ENCODE measurements around the gene MUS81. TPM values are rescaled to one million over a fixed set of nuclear protein-coding genes. Genes with fewer than 3 reads are reported as not detected.

The MUS81 gene
- total RNA-seq, 2 experiments from 2014 or later, result 54.7 to 60.2 TPM

DNA sequence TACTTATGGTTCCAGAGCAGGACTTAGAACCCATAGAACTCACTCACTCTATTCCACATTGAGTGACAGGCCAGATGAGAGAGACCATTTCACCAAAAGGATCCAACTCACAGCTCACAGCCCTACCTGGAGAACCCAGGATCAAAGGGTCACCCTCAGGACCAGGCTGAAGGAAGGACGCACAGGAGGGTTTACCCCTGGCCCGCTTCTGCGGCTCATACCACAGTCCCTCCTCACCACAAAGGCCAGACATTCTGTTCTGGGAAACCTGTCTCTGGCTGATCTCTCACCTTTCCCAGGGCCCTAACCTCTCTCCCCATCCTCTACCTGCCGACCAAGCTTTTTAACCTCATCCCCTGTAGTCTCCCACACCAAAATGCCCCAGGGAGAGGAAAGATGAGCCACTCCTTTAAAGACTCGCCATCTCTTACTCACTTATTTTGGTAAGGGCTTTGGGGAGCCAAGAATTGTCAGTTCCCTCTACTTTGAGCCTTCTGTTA lies 35.3 kb downstream of the MUS81 start:
- DNase-seq (no peak), ATAC-seq (no peak)
- CTCF ChIA-PET, result interaction anchor here (0.7 to 7.1 kb wide), 2 partner anchors 11 to 276 kb away, joined by 3 to 50 read pairs; no protein-coding TSS in a partner anchor
- no peak overlapping the region for H3K4me3 Mint-ChIP-seq
- POLR2A ChIA-PET, result interaction anchor here (0.7 to 28.1 kb wide), 7 partner anchors 19 to 66 kb away, joined by 3 to 560 read pairs (median 4); partner anchors contain the start of genes CFL1, EFEMP2, MUS81 and SART1
- H3K27me3 Mint-ChIP-seq, result no peaks in the 10 kb centered on the region
- H3K36me3 Mint-ChIP-seq (ENCODE audit: low read depth), result peaks cover 46% of the 10 kb centered on the region
- no peaks in the 10 kb centered on the region for H3K9me3 Mint-ChIP-seq
- intact Hi-C loops (cut with micrococcal nuclease), result loop anchor here (10.0 kb wide), 1 partner anchor 69 kb away; the partner anchor contains the start of gene SART1
- H3K27ac Mint-ChIP-seq, result peak overlapping the region; percentile 53
- TF ChIP-seq, protein P1, sequence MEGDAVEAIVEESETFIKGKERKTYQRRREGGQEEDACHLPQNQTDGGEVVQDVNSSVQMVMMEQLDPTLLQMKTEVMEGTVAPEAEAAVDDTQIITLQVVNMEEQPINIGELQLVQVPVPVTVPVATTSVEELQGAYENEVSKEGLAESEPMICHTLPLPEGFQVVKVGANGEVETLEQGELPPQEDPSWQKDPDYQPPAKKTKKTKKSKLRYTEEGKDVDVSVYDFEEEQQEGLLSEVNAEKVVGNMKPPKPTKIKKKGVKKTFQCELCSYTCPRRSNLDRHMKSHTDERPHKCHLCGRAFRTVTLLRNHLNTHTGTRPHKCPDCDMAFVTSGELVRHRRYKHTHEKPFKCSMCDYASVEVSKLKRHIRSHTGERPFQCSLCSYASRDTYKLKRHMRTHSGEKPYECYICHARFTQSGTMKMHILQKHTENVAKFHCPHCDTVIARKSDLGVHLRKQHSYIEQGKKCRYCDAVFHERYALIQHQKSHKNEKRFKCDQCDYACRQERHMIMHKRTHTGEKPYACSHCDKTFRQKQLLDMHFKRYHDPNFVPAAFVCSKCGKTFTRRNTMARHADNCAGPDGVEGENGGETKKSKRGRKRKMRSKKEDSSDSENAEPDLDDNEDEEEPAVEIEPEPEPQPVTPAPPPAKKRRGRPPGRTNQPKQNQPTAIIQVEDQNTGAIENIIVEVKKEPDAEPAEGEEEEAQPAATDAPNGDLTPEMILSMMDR (IDR thresholded peaks at IDR 0.05), result no peak
- H3K4me1 Mint-ChIP-seq (ENCODE audit: low read depth), result peaks cover 45% of the 10 kb centered on the region

DNA sequence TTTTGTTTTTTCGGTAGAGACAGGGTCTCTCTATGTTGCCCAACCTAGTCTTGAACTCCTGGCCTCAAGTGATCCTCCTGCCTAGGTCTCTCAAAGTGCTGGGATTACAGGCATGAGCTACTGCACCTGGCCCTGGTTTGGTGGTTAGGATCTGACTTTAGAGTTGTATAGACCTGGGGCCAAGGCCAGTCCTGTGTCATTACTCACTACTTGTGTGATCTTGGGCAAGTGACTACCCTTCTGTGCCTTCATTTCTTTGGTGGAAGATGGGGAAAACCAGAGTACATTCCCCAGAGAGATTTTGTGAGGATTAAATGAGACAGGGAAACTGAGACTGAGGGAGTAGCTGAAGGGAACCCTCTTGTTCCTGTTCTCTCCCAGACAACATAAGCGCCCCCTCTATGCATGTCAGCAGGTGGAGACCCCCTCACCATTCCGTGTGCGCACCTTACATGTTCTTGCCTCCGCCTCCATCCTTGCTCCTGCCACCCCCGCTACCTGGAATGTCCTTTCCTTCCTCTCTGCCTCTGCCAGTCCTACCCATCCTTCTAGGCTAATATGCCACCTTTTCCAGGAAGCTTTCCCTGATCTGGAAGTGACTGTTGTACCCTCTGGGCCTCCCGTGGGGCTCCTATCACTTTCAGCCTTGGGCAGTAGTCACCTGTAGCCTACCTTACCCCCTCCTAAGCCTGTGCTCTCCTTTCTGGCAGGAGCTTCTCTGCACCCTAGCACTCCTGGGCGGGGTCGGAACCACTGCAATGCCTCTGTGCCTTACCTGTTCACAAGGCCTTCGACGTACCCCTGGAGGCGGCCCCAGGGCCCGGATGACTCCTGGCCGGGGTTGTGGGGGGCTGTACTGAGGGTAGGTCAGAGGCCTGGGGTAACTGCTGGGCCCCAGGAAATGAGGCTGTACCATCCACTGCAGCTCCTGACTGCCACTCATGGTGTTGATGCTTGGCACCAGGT lies 36.1 kb downstream of the MUS81 start:
- no peak for DNase-seq
- Mint-ChIP-seq H3K4me3 (no peak overlapping the region), H3K9me3 (no peaks in the 10 kb centered on the region), H3K36me3 (ENCODE audit: low read depth) (peaks cover 46% of the 10 kb centered on the region), H3K4me1 (ENCODE audit: low read depth) (peaks cover 46% of the 10 kb centered on the region), H3K27ac (peak overlapping the region; percentile 57), H3K27me3 (no peaks in the 10 kb centered on the region)
- POLR2A ChIA-PET, result interaction anchor here (0.7 to 28.1 kb wide), 9 partner anchors 8 to 65 kb away, joined by 3 to 560 read pairs (median 4); partner anchors contain the start of genes CFL1, EFEMP2, FIBP and MUS81
- CTCF ChIA-PET, result interaction anchor here (1.2 to 7.1 kb wide), 3 partner anchors 7 to 148 kb away, joined by 3 to 50 read pairs (median 37); partner anchors contain the start of genes CCDC85B and FIBP
- TF ChIP-seq, protein P1 (IDR thresholded peaks at IDR 0.05), result no peak
- intact Hi-C loops (cut with micrococcal nuclease), result loop anchor here (10.0 kb wide), 1 partner anchor 68 kb away; the partner anchor contains the start of gene SART1
- ATAC-seq, result no peak

DNA sequence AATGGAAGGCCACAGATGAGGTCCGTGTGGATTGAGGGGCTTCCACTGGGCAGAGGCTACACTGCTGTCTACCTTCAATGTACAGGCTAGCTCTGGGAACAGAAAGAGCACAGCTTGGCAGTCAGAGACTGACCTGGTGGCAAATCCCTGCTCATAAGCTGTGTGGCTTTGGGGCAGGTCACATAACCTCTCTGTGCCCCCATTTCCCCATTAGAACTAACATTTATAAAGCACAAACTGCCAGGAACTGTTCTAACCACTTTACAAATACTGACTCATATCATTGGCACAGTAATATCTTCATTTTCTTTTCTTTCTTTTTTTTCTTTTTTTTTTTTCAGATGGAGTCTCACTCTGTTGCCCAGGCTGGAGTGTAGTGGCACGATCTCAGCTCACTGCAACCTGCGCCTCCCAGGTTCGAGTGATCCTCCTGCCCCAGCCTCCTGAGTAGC lies 36.8 kb downstream of the MUS81 start:
- Mint-ChIP-seq H3K4me3 (no peak overlapping the region), H3K9me3 (no peaks in the 10 kb centered on the region), H3K4me1 (ENCODE audit: low read depth) (peaks cover 49% of the 10 kb centered on the region), H3K27ac (peak overlapping the region; percentile 57), H3K27me3 (peaks cover under 1% of the 10 kb centered on the region), H3K36me3 (ENCODE audit: low read depth) (peaks cover 38% of the 10 kb centered on the region)
- ATAC-seq (no peak), DNase-seq (no peak)
- TF ChIP-seq, protein P1 (IDR thresholded peaks at IDR 0.05), result no peak
- CTCF ChIA-PET, result interaction anchor here (1.2 to 7.1 kb wide), 4 partner anchors 8 to 148 kb away, joined by 3 to 50 read pairs (median 22); partner anchors contain the start of genes CCDC85B and FIBP
- intact Hi-C loops (cut with micrococcal nuclease), result loop anchor here (10.0 kb wide), 1 partner anchor 68 kb away; the partner anchor contains the start of gene SART1
- POLR2A ChIA-PET, result interaction anchor here (0.6 to 28.1 kb wide), 8 partner anchors 7 to 474 kb away, joined by 3 to 560 read pairs (median 6); partner anchors contain the start of genes CCDC85B, CFL1, EFEMP2 and FIBP

DNA sequence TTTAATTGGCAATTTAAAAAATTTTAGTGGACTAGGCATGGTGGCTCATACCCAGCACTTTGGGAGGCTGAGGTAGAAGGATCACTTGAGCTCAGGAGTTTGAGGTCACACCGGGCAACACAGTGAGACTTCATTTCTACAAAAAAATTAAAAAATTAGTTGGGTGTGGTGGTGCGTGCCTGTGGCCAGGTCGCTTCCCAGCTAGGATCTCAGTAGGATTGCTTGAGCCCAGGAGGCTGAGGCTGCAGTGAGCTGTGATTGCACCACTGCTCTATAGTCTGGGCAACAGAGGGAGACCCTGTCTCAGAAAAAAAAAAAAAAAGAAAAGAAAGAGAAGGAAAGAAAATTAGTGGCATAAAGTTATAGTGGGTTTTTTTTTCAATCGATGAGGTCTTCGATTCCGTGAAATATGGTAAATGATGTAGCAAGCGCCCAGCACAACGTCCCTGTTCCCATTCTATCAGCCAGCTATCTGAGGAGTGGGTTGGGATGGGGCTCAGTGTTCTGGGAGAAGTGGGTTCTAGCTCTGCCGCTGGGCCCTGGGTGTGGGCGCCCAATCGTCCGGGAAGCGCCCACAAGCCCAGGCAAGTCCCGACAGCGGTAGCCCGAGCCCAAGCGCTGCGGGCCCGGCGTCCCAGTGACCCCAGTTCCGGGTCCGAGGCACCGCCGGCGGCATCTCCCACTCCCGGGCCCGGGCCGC lies 38.6 kb downstream of the MUS81 start:
- Mint-ChIP-seq H3K4me3 (peak overlapping the region; percentile 80), H3K4me1 (ENCODE audit: low read depth) (peaks cover 40% of the 10 kb centered on the region), H3K27me3 (peaks cover 3% of the 10 kb centered on the region), H3K36me3 (ENCODE audit: low read depth) (peaks cover 30% of the 10 kb centered on the region), H3K27ac (peak overlapping the region; percentile 86), H3K9me3 (no peaks in the 10 kb centered on the region)
- ATAC-seq (no peak), DNase-seq (no peak)
- ChIA-PET POLR2A (interaction anchor here (0.6 to 28.1 kb wide), 14 partner anchors 9 to 476 kb away, joined by 3 to 560 read pairs (median 6); partner anchors contain the start of genes BANF1, C11orf68, CCDC85B and CFL1), CTCF (interaction anchor here (0.6 to 7.1 kb wide), 9 partner anchors 10 to 196 kb away, joined by 3 to 50 read pairs (median 4); partner anchors contain the start of genes CCDC85B, FIBP and MUS81)
- intact Hi-C loops (cut with micrococcal nuclease), result loop anchor here (10.0 kb wide), 1 partner anchor 66 kb away; the partner anchor contains the start of gene SART1
- TF ChIP-seq, protein P1 (IDR thresholded peaks at IDR 0.05), result no peak

All from activated CD8-positive, alpha-beta T cell treated with anti-CD3 and anti-CD28 coated beads for 36 hours (primary cell).